HCEC 1CT (cell line): ENCODE data around the gene RAD51.
A peak's percentile ranks its signal among the peaks of the same experiment; 100 is the strongest.

Experiments
- DNase-seq: peaks from one replicate; pipeline ENCODE4 v3.0.0-alpha.2; 2017

Gene RAD51

DNA sequence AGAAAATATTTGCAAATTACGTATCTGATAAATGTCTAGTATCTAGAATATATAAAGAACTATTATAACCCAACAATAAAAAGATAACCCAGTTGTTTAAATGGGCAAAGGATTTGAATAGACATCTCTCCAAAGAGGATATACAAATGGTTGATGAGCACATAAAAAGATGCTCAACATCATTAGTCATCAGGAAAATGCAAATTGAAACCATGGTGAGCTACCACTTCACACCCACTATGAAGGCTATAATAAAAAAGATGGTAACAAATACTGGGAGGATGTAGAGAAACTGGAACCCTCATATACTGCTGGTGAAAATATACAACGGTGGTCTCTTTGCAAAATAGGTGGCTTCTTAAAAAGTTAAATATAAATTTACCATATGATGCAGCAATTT lies 28.0 kb downstream of the RAD51 start:
- DNase-seq = peak; percentile 22

DNA sequence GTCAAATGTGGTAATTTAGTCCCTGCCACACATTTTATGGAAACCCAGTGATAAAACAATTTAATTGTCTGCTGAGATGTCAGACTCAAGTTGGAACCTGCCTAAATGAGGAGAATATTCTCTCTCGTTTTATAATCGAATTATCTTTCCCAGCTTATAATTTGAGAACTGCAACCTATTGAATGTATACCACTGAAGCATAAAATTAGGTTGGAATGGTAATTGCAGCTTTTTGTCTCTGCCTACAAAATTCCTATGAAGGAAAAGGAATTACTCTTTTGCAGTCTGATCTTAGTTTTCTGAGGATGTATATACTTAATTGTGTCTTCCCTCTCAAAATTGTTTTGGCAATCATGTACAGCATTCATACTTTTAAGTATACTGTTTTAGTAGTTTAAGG lies 28.9 kb downstream of the RAD51 start:
- DNase-seq = no peak

GRCh38 chr15:40731034-40731433 lies 36.1 kb downstream of the RAD51 start:
- DNase-seq = no peak

- DNase-seq = no peak
Observed at GRCh38 chr15:40736575-40736974, 41.6 kb downstream of the RAD51 start.

DNA sequence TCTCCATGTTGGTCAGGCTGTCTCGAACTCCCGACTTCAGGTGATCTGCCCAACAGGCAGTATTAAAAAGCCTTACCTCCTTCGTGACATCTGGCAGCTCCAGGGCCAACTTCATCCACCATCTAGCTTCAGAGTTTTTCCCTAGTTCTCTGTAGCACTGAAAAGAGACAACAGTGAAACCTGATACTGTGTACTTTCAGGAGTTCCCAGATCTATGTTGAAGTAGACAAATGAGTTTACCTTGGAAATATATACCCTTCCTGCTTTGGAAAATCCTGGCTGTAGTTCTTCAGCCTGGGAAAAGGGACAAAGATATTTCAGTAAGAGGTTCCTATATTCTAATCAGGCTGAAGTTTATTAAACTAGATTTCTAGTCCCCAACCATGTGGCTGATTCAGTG lies 42.1 kb downstream of the RAD51 start:
- no peak for DNase-seq

DNA sequence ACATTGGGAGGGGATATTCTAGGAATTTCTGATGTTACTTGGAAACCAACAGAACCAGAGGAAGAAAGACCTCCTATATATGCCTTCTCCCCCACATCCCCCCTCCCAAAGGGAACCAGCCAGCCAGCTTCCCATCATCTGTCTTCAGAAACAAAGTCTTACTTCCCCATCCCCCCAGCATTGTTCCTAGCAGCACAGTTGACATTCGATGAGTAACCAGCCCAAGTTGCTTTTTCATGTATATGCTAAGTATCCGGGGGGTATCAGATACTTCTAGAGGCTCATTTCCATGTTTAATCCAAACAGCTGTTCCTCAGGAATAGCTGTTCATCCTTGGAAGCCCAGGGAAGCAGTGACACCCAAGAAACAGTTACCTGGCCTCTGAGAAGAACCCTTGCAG lies 44.1 kb downstream of the RAD51 start:
- no peak for DNase-seq

DNA sequence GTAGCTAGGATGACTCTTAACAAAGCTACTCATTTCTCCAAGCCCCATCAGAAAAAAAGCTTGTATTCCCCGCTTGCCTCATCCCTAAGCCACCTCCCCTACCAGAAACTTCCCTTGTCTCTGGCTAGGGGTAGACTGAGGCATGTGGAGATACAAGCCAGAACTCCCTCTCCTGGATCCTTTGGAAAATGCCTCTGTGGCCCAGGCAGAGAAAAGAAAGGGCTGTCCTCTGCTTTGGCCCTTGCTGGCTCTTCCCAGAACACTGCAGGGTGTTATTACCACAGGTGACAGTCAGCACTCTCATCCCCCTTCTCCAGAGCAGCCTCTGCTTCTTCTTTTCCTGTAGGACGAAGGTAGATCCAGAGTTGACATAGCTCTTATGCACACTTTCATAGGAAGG lies 44.9 kb downstream of the RAD51 start:
- DNase-seq = no peak

GRCh38 chr15:40743485-40743901 lies 48.5 kb downstream of the RAD51 start:
- no peak for DNase-seq

DNA sequence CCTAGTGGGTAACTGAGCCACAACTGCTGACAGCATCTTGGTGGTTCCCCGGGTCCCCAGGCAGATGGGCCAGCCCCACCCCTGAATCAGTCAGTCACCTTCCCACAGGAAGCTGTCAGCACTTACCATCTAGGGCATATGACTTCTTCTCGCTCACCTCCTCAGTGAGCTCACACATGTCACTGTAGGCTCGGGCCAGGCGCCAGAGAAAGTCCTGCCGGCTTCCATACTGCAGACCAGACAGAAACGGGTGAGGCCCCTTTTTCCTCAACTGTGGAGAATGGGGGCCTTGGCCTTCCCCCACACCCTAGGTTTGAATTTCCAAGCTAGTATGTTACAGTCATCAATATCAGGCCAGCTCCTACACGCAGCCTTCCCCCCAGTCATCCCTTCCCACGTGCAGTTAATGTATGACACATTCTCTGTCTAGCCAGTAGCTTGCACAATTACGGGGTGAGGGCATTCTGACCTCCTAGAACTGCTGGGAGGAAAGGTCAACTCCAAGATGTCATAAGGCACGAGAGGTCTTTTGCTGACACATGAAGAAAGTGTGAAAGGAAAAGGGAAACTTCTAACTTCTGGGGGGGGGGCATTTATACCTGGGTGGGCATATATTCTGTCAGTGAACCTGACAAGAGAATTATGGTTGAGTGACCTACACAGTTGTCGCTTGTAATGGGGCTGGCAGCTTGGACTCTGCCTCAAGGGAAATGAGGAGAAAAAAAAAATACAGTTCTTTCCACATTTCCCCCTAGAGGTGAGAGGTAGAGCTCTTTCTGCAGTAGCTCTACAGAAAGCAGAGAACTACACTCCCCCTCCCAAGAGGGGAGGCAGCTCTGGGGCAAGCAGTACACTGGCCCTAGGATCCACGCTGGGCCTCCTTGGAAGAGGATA lies 49.2 kb downstream of the RAD51 start:
- DNase-seq = peak; percentile 89

- no peak for DNase-seq
Observed at GRCh38 chr15:40744815-40745152, 49.8 kb downstream of the RAD51 start.

DNA sequence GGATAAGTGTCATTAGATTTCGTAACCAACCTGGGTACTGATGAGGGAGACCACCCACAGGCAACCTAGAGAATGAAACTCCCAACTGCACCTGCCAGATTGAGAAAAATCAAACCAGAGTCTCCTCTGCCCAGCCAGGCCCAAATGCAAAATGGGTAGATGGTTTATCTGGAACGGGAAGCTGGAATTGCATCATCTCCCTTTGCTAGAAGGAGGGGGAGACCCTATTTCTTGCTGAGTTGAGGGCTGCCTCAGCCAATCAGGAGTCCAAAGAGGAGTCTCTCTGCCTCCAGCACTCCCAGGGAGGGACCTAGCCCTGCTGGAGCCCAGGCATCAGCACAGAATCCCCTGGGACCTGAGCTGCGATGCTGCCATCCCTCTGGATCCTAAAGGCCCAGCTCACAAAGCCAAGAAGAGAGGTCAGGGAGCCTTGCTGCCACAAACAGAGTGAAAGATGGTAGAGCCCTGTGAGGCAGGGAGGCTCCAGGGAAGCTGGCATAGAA lies 52.0 kb downstream of the RAD51 start:
- no peak for DNase-seq

DNA sequence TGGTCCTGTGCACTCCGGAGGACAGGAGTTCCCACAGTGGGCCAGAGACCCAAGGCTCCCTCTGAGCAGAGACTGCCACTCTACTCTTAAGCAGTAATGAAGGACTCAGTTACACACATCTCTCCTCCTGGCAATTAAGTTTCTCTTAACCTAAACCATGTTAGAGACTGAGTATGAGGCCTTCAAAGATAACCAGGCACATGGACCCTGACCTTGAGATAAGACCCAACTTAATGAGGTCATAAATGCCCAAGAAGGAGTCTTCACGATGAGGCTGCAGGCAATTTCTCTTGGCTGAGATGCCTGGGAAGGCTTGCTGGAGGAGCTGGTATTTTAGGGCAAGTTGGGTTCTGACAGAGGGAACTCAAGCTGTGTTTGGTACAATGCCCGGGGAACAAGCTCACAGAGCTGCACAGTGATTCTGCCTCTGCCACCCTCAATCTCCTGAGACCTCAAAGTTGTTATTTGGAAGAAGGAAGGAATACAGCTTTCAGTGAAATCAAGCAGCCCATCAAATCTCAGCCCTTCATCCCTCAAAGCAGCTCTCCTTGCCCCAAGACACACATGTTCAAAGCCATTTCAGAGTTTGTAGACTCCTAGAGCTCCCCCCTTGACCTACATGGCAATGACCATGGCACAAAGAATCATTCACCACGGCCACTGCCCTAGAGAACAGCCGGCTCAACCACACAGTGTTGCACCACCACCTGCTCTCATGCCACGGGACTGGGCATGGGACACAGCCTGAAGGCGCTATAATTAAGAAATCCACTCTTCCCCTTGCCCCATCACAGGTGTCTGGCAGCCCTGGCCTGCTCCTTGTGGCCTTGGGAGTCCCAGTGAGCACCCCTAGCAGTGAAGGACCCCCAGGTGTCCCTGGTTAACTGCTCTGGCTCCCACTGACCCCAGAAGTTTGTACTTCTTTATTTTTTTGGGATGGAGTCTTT lies 53.0 kb downstream of the RAD51 start:
- no peak for DNase-seq

DNA sequence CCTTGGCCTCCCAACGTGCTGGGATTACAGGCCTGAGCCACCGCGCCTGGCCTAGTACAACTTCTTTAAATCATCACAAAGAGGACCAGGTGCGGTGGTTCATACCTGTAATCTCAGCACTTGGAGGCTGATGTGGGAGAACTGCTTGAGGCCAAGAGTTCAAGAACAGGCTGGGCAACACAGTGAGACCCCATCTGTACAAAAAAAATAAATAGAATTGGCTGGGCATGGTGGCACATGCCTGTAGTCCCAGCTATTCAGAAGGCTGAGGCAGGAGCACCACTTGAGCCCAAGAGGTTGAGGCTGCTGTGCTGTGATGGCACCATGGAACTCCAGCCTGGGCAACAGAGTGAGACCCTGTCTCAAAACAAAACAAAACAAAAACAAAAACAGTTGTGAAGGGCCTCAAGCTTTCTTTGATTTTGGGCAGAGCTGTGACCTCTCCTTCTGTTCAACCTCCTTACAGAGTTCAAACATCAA lies 54.2 kb downstream of the RAD51 start:
- no peak for DNase-seq

DNA sequence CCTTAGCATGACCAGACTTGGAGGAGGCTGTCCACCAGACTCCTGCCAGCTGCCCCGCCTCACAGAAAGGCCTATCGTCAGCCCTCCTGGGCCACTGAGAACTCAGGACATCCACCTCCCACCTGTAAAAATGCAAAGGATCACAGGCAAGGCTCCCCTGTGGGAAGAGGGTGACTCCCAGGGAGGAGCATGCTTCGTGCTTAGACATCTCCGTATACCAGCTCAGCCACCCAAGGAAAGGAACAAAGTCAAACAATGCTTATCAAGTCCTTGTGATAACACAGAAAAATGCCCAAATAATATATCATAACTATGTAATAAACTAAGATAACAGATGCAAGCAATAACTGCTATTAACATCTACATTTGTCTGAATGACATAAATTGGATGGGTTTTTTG lies 55.9 kb downstream of the RAD51 start:
- DNase-seq = no peak

GRCh38 chr15:40751745-40752144 lies 56.8 kb downstream of the RAD51 start:
- no peak for DNase-seq

DNA sequence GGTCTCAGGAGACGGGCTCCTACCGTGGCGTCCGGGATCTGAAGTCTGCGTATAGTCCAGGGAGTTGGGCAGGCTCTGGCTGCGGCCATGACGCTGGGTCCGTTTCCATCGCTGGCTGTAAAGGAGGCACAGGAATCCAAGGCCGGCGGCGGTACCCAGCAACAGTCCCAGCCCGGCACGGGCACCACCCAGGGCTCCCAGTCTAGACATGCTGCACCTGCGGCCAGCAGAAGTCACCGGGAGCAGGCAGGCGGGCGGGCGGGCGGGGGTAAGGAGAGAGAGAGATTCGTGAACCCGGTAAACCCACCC lies 59.6 kb downstream of the RAD51 start:
- DNase-seq = no peak

DNA sequence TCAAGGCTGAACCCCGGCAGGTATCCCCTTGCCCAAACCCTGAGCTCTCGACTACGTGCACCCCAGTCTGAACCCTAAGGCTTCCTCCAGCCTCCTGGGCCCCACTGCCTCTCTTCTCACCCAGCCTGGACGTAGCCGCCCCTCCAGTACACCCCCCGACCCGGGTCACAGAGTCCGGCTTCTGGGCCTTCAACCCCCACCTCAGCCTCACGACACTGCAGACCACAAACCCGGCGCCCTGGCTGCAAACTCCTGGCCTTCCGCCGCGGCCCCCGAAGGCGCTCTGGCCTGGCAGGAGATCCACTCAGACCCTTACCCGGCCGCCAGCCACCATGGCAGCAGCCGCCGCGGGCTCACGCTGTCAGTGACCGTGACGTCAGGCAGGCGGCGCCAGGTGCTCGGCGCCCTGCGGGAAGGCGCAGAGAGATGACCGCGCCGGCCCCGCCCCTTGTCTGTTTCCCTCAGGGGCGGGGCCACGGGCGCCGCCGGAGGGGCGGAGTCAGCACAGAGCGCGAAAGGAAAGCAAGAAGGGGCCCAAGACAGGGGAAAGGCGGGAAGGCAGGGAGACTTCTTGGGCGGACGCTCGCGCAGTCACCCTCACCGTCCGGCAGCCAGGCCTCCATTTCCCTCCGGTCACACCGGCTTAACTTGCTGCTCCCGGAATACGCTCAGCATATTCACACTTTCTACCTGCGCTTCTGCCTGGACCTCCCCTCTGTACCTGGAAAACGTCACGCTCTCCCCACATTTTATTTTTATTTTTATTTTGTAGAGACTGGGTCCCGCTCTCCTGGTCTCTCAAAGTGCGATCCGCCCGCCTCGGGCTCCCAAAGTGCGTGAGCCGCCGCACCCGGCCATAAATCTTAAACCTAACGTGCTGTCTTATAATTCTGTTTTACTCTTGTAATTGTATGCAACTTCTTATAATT lies 60.2 kb downstream of the RAD51 start, which contains the start of gene RMDN3:
Gene RMDN3, minus strand, starts transcription at position 372 of the 929 bp plus-strand sequence. CDS start 471 bp downstream, outside the sequence.
- DNase-seq = peak; percentile 90

DNA sequence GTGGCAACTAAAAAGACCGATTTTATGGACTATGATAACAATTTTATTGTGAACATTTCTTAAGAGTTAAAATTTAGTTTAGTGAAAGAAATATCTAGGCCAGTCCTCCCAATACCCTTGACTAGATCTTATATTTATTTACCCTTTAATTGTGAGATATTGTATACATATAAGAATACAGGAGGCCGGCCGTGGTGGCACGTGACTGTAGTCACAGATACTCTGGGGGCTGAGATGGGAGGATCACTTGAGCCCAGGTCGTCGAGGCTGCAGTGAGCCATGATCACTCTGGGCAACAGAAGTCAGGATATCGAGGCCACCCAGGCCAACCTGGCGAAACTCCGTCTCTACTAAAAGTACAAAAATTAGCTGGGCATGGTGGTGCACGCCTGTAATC lies 60.8 kb downstream of the RAD51 start:
- no peak for DNase-seq

- no peak for DNase-seq
Observed at GRCh38 chr15:40756938-40757337, 62.0 kb downstream of the RAD51 start.

GRCh38 chr15:40759961-40760360 lies 65.0 kb downstream of the RAD51 start:
- DNase-seq = no peak

GRCh38 chr15:40762919-40763800 lies 68.2 kb downstream of the RAD51 start:
- DNase-seq = no peak
